Mesenteric fat pad (tissue), 1 donor: ENCODE results near the gene MYH9. TPM values are rescaled to one million over a fixed set of nuclear protein-coding genes. Genes with fewer than 3 reads are reported as not detected.
"Not testable (repeated sequence)": the region's sequence is repeated elsewhere in the genome, so short reads cannot be mapped to it uniquely, and the experiment has no call there.

Source experiments
- DNase-seq: peaks from one replicate; pipeline ENCODE4 v3.0.0-alpha.2; 2020; ENCODE audit warnings: low spot score
- total RNA-seq: library from RNA; stranded (reverse); fragmentation: NEBNext Ultra II Directional; extraction: Animal tissue kit (Norgen Biotek cat#: 25700); gene quantifications from one replicate; pipeline ENCODE4 v1.2.1, GENCODE V29; 2021
- donor health status: DM: yes; HTN: yes; CAD: no.

Gene MYH9
- total RNA-seq, 1 donor from 2014 or later = 673 TPM

DNA sequence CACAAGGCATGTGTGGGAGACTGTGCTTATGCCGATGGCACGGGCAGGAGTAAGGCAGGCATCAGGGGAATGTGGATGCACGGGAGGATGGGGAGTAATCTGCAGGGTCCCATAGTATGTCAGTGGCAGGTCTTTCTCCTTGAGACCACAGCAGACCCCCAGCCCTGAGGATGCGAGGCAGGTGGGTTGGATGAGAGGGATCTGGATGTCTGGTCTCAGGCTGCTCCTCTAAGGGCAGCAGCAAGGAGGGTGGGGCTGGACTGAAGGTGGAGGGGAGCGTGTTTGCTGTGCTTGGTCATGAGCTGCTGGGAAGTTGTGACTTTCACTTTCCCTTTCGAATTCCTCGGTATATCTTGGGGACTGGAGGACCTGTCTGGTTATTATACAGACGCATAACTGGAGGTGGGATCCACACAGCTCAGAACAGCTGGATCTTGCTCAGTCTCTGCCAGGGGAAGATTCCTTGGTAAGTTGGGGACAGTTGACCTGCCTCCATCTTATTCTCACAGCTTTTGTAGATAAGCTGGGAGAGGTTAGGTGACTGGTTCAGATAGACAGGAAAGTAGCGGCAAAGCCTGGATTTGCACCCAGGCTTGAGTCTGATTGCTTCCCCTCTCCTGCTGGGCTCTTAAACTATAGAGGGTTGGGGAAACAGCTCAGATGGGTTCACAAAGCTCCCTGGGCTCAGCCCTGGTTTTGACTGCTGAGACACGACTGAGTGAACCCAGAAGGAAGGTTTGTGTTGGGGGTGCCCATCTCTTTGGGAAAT lies 134.8 kb downstream of the MYH9 start, which contains the start of gene APOL1:
Gene APOL1, plus strand, starts transcription at position 380 of the 769 bp plus-strand sequence. CDS start 1,823 bp downstream, outside the sequence.
- no peak for DNase-seq

DNA sequence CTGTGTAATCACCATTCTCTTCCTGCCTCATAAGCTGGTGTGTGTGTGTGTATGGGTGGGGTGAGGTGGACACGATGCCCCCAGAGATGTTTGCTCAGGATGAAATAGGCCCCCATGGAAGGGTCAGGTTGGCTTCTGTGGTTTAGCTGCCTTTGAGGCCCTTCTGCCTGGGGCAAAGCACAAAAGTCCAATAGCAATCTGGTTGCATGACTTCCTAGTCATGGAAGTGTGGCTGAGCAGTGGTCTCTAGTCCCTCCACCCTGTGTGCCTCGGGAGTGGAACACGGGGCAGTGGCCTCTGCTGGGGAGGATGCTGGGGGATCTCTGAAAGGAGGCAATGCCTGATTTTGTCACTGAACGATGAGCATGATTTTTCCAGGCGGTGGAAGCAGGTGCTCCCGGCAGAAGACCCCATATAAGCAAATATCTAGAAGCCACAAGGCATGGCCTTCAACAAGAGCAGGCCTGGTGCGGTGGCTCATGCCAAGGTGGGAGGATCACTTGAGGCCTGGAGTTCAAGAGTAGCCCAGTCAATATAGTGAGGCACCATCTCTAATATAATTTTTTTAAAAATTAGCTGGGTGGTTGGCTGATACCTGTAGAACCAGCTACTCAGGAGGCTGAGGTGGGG lies 135.7 kb downstream of the MYH9 start:
- DNase-seq = not testable (repeated sequence)

DNA sequence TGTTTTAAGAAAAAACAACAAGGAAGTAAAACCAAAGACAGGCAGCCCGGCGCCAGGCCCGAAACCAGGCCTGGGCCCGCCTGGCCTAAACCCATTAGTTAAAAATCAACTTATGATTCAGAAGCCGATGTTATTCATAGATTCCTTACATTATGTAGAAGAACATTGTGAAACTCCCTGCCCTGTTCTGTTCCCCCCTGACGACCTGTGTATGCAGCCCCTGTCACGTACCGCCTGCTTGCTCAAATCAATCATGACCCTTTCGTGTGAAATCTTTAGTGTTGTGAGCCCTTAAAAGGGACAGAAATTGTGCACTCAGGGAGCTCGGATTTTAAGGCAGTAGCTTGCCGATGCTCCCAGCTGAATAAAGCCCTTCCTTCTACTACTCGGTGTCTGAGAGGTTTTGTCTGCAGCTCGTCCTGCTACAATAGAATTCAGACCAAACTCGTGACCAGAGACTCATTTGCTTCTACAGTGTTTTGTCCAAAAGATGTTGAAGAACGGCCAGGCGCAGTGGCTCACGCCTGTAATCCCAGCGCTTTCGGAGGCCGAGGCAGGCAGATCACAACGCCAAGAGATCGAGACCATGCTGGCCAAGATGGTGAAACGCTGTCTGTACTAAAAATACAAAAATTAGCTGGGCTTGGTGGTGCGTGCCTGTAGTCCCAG lies 137.3 kb downstream of the MYH9 start:
- DNase-seq = not testable (repeated sequence)

- DNase-seq = no peak
Observed at GRCh38 chr22:36249160-36249559, 138.6 kb downstream of the MYH9 start.

DNA sequence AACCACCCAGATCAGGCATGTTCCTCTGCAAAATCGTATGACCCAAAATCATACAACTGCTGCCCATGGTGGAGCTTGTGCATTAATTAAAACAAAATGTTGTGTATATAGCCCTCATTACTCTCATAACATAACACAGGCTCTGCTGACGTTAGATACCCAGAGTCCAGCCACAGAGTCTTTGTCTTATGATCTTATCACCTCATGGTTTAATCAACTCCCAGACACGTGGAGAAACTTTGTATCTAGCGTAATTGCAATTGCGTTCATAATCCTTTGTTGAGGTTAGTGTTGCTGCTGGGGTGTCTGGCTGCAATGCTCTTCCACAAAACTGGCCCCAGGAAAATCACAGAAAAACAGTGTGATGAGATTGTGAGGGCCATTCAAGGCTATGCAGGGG lies 139.8 kb downstream of the MYH9 start:
- DNase-seq = no peak

GRCh38 chr22:36246718-36247117 lies 141.0 kb downstream of the MYH9 start:
- no peak for DNase-seq

DNA sequence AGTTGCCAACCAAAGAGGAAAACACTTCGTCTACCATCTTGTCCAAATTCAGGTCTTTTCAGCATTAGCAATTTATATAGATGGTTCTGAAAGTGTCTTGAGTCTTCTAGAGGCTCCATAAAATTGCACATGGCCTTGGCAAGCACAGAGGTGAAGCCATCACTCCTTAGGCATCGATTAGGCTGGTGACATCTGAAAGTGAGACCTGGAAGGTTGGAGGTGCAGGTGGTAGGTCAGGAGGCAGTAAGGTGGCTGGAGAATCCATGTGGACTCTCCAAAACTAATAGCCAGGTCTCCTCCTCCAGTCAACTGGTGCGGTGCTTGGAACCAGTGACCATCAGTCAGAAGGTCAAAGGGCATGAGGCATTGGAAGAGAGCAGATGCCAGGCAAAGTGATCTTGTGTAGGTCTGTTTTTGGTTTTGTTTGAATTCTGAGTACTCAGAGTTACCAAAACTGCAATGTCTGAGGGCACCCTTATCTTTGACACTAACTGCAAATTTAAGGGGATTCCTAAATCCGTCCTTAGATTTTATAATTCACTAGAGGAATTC lies 141.9 kb downstream of the MYH9 start:
- no peak for DNase-seq

- DNase-seq = peak; percentile 77
Observed at GRCh38 chr22:36244522-36245391, 143.0 kb downstream of the MYH9 start.

DNA sequence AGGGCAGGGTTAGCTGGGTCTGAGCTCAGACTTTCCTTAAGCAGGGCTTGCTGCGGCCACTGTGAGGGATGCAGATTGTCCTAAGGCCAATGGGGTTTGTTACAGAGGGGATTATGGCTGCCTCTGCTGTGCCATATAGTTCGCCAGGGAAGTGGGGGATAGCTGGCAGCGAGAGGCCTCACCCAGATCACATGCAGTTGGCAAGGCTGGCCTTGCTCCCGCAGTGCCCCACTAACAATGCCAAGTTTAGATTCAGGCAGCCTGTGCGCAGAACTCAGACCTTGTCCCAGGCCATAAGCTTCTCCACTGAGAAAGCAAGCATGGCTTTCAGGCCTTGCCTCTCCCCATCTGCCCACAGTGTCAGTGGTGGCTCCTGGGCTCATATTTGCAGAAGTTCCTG lies 143.8 kb downstream of the MYH9 start:
- DNase-seq = peak; percentile 28

DNA sequence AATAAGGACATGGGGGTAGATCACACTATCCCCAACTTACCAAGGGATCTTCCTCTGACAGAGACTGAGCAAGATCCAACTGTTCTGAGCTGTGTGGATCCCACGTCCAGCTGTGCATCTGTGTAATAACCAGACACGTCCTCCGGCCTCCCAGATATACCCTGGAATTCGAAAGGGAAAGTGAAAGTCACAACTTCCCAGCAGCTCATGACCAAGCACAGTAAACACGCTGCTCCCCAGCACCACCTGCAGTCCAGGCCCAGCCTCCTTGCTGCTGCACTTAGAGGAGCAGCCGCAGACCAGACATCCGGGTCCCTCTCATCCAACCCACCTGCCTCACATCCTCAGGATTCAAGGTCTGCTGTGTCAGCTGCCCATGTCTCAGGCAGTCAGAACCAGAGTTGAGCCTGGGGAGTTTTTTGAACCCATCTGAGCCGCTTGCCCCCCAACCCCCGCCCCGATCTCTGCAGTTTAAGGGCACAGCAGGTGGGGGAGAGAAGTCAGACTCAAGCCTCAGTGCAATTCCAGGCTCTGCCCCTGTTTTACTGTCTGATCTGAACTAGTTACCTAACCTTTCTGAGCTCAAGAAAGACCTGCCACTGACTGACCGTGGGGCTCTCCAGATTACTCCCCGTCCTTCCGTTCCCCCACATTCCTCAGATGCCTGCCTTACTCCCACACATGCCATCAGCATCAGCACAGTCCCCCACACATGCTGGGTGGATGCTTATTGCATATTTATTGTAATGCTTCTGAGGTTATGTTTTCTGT lies 148.2 kb downstream of the MYH9 start, which contains the start of gene APOL2:
Gene APOL2, minus strand, starts transcription at position 127 of the 771 bp plus-strand sequence. CDS start 6,365 bp downstream, outside the sequence.
- no peak for DNase-seq

DNA sequence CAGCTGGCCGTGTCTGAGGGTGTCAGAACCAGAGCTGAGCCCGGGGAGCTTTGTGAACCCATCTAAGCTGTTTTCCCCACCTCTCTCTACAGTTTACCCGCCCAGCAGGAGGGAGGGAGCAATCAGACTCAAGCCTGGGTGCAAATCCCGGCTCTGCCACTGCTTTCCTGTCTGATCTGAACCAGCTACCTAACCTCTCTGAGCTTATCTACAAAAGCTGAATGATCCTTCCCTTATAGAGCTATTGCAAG lies 148.7 kb downstream of the MYH9 start:
- DNase-seq = no peak

DNA sequence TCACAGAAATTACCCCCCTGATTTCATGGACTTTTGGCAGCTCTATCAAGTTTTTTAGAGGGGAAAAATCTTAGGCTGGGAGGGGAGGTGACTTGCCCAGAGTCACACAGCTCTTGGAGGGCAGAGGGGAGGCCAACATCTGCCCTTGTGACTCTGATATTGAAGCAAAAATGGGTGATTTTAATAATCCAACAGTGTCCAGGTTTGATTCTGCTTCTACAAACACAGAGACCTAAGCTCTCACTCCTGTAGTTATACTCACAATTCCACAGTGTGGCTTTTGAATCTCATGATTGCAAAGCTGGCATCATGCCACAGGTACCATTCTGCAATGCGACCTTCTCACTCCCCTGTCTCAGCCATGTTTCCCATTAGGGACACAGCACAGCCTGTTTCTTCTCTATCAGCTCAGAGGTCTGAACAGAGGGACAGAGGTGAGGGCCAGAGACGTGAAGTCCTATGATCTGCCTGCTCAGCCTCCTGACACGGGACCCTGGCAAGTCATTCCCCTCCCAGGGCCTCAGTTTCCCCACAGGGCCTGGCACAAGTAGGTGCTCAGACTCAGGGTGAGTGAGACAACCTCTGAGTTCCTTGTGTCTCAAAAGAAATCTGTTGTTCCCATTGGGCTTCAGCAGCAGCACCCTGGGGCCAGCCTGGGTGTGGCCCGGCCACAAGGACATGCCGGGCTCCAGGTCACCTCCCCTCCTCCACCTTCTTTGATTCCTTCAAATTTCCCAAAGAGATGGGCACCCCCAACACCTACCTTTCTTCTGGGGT lies 149.2 kb downstream of the MYH9 start:
- DNase-seq = no peak

DNA sequence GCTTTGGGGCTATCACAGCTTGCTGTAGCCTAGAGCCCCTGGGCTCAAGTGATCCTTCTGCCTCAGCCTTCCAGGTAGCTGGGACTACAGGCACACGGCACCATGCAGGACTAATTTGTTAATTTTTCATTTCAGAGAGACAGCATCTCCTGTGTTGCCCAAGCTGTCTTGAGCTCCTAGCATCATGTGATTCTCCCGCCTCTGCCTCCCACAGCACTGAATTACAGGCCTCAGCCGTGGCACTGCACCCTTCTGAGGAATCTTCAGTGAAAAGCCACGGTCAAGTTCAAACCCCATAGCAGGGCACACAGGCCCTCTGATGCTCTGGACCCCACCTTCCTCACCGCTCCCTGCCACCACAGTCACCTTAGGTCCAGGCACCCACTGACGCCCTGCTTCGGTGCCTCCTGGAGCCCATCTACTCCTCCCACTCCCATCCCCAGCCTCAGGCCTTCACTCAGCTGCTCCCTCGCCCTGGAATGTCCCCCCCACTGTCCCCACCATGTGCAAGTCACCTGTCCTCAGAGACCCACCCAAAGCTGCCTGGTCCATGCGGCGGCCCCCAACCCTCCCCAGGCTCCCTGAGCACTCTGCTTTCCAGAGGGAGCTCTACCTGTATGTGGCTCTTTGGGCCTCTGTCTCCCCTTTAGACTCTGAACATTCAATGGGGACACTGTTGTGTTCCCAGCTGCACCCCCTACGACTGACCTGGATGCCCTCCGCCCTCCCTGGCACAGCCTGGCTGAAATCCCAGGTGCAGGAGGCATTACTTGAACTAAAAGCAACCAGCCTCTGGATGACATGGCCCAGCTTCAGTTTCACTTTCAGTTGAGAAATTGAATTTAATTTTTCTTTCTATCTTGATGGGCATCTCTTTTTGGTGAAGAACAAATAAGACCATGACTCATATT lies 150.1 kb downstream of the MYH9 start:
- peak; percentile 49 for DNase-seq

DNA sequence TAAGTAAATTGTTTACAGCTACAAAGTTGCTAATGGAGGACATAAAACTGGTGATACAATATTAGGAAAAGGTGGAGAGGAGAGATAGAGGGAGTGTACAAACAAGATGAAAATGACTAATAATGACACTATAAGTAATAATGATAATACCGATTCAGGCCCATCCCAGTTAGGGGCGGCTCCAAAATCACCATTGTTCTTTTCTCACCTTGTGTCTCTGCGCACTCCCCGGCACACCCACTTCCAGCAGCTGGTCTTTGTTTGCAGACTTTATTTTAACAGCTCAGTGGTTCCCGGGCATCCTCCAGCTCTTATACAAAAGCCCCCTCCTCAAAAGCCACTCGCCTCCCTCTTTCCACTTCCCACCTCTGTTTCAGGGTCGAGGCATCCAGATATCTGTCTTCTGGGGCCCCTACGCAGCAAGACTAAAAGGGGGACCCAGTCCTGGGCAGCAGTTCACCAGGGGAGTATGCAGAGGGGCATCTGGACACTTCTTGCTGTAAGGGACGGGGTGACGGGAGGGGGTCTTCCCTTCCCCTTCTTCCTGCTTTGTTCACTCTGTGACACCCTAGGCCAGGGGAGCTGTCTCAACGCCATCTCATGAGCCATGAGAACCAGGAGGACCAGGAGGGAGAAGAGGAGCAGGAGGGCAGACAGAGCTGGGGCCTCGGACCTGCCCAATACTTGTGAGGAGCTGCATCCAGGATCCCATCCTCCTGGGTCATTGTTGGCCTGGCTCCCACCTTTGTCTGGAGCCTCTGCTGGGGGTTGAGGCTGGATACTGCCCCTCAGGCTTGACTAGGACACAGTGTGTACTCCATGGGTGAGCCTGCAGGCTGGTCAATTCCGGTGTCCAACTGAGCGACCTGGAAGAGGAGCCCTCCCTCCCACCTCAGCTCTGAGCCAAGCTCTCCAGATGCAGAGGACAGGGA lies 151.1 kb downstream of the MYH9 start:
- DNase-seq = peak; percentile 51

DNA sequence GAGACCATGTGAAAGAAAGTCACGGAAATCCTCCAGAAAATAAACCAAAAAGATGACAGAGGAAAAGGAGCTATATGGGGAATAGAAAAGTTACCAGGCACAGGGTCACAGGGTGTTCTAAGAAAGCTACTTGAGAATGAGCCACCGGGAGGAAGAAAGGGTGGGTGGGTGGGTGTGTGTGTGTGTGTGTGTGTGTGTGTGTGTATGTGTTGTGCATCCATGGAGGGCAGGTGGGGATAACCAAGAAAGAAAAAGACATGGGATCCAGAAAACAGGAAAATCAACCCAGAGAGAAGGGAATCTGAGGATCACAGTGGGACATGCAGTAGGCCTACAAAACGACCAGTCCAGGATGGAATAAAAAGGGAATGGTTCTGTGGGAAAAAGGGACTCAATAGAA lies 152.2 kb downstream of the MYH9 start:
- no peak for DNase-seq

GRCh38 chr22:36234919-36235318 lies 152.8 kb downstream of the MYH9 start:
- no peak for DNase-seq

GRCh38 chr22:36234213-36234612 lies 153.6 kb downstream of the MYH9 start:
- DNase-seq = no peak
